ENCODE measurements around the gene AUTS2.

GRCh38 chr7:69706070-69706469 lies 107.8 kb downstream of the AUTS2 start:
- TF ChIP-seq CTCF (IDR thresholded peaks at IDR 0.05) (no peak), POLR2A (IDR thresholded peaks at IDR 0.05) (no peak)
